Epithelial cell of esophagus (primary cell): ENCODE measurements around the gene AHDC1.

Experiments used
- DNase-seq: peaks from one replicate; pipeline ENCODE4 v3.0.0; 2010; ENCODE audit warnings: low read depth
- H3K4me3 ChIP-seq: 2 replicates; pipeline ENCODE4 v1.5.1; 2011; ENCODE audit warnings: mild to moderate bottlenecking, low read length, control low read depth
- TF ChIP-seq, protein P1 (sequence below): IDR thresholded peaks from 2 replicates; pipeline ENCODE4 v1.5.1; 2011; ENCODE audit warnings: low read depth, mild to moderate bottlenecking, low read length, control low read depth, inconsistent platforms; ENCODE audit not compliant: insufficient read depth; ENCODE audit errors: missing control alignments

Gene AHDC1

GRCh38 chr1:27601321-27601770, 2.6 kb downstream of the AHDC1 start:
- no peak for DNase-seq
- peak overlapping the region; percentile 99 for H3K4me3 ChIP-seq
- TF ChIP-seq, protein P1, sequence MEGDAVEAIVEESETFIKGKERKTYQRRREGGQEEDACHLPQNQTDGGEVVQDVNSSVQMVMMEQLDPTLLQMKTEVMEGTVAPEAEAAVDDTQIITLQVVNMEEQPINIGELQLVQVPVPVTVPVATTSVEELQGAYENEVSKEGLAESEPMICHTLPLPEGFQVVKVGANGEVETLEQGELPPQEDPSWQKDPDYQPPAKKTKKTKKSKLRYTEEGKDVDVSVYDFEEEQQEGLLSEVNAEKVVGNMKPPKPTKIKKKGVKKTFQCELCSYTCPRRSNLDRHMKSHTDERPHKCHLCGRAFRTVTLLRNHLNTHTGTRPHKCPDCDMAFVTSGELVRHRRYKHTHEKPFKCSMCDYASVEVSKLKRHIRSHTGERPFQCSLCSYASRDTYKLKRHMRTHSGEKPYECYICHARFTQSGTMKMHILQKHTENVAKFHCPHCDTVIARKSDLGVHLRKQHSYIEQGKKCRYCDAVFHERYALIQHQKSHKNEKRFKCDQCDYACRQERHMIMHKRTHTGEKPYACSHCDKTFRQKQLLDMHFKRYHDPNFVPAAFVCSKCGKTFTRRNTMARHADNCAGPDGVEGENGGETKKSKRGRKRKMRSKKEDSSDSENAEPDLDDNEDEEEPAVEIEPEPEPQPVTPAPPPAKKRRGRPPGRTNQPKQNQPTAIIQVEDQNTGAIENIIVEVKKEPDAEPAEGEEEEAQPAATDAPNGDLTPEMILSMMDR = no peak

DNA sequence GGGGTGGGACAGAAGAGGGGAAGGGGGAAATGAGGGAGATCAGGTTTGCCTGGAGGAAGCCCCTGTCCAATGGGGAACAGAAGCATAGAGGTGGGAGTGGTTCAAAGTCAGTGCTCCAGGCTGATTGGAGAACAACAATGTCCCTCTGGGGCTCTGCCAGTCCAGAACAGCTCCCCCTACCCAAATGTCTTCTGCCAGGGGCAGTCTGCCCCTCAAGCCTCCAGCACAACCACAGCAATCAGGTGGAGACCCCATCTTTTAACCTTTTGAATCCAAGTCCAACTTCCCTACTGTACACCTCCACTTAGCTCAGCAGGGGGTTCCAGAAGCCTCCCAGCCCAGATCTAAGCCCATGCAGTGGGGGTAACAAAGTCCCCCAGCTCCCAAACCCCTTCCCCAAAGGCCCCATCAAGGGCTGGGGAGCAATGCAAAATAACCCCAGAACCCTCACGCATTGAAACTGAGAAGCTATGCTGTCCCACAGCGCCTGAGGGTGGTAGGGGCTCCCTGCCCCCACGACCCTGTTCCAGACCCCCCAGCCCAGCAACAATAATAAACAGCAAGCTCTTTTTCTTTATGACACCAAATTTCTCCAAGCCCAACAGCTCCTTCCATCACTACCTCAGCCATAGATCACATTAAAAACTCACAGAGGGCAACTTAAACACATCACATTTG, 3.3 kb downstream of the AHDC1 start:
- H3K4me3 ChIP-seq = peak overlapping the region; percentile 99
- TF ChIP-seq, protein P1 = no peak
- no peak for DNase-seq

GRCh38 chr1:27599605-27600497, 4.1 kb downstream of the AHDC1 start:
- TF ChIP-seq, protein P1 = peak; percentile 30
- peak overlapping the region; percentile 99 for H3K4me3 ChIP-seq
- no peak for DNase-seq

- H3K4me3 ChIP-seq = peak overlapping the region; percentile 24
- DNase-seq = peak; percentile 47
- TF ChIP-seq, protein P1 = no peak
Observed at GRCh38 chr1:27598902-27599528, 4.9 kb downstream of the AHDC1 start.

DNA sequence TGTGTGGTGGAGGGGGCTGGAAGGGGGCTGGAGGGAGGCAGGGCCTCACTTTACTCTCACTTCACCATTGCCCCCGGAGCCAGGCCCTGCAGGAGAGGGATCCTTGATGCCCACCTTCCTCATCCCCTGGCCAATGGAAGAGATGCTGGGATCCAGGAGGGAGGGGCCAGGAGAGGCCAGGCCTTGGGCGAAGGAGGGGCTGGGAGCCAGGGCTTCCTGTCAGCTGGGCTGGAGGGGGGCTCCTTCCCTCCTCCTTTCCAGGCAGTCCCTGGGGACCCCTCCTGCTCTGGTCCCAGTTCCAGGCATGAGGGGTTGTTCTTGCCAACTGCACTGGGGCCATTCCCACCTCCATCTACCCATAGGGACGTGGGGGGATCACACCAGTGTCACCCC, 5.7 kb downstream of the AHDC1 start:
- H3K4me3 ChIP-seq = no peak overlapping the region
- TF ChIP-seq, protein P1 = no peak
- no peak for DNase-seq

GRCh38 chr1:27597516-27598294, 6.2 kb downstream of the AHDC1 start:
- no peak overlapping the region for H3K4me3 ChIP-seq
- TF ChIP-seq, protein P1 = no peak
- no peak for DNase-seq
